RWPE1 (cell line): ENCODE results near the gene TMEM154.

Experiments used
- CTCF ChIA-PET: fragments of 350-600 bp; sonication (Branson Sonifier 250); formaldehyde crosslinking; extraction: SDS; loops from one replicate; lab custom pipeline; 2021; lab: Yijun Ruan, JAX
- POLR2A ChIA-PET: fragments of 400-600 bp; formaldehyde crosslinking; extraction: SDS; loops from one replicate; lab custom pipeline; 2020; ENCODE audit warnings: antibody characterized with exemption; ENCODE audit not compliant: low non-redundant PET; lab: Yijun Ruan, JAX
- DNase-seq: peaks from one replicate; pipeline ENCODE4 v3.0.0; 2012; ENCODE audit warnings: low spot score
- H3K27ac ChIP-seq: fragments of 450-650 bp; 2 replicates; pipeline ENCODE4 v1.5.1; 2017
- CTCF ChIP-seq: fragments of 450-650 bp; conservative IDR thresholded peaks from 2 replicates; pipeline ENCODE4 v1.5.1; 2017; ENCODE audit warnings: low read depth, mild to moderate bottlenecking

The TMEM154 gene

GRCh38 chr4:152679414-152680281 lies at the start of gene TMEM154:
TMEM154 (minus strand) TSS chr4:152679997; CDS start chr4:152679933, 64 bp downstream.
- H3K27ac ChIP-seq: peak within 1 kb of the TSS; percentile 95
- TF ChIP-seq CTCF: no peak
- POLR2A ChIA-PET: interaction anchor here (0.7 to 1.1 kb wide), 2 partner anchors 15 to 101 kb away, joined by 3 read pairs; partner anchors contain the start of gene ARFIP1
- CTCF ChIA-PET: interaction anchor here (0.6 to 0.9 kb wide), 4 partner anchors 10 to 620 kb away, joined by 3 read pairs; no protein-coding TSS in a partner anchor
- peak; percentile 88 for DNase-seq

- peak; percentile 64 for DNase-seq
- no peak for TF ChIP-seq CTCF
- H3K27ac ChIP-seq: peak overlapping the region; percentile 20; the same call in 1 of the 2 replicates
- CTCF ChIA-PET: interaction anchor here (0.6 kb wide), 1 partner anchor 296 kb away, joined by 5 read pairs; no protein-coding TSS in a partner anchor
- POLR2A ChIA-PET: no interaction called here
These were observed 49.7 kb upstream of the TMEM154 start for GRCh38 chr4:152729466-152729865.

GRCh38 chr4:152728343-152728742 lies 48.5 kb upstream of the TMEM154 start:
- ChIA-PET CTCF (interaction anchor here (0.6 kb wide), 2 partner anchors 483 to 987 kb away, joined by 3 read pairs; no protein-coding TSS in a partner anchor), POLR2A (no interaction called here)
- no peak for DNase-seq
- H3K27ac ChIP-seq: no peak overlapping the region
- TF ChIP-seq CTCF: no peak

- CTCF ChIA-PET: interaction anchor here (0.6 kb wide), 4 partner anchors 113 to 986 kb away, joined by 3 to 6 read pairs (median 4); no protein-coding TSS in a partner anchor
- DNase-seq: no peak
- H3K27ac ChIP-seq: no peak overlapping the region
- POLR2A ChIA-PET: no interaction called here
- no peak for TF ChIP-seq CTCF
These were observed 48.0 kb upstream of the TMEM154 start for GRCh38 chr4:152727784-152728183.

- no peak for TF ChIP-seq CTCF
- H3K27ac ChIP-seq: no peak overlapping the region
- ChIA-PET POLR2A (interaction anchor here (0.6 kb wide), 1 partner anchor 24 kb away, joined by 3 read pairs; no protein-coding TSS in a partner anchor), CTCF (no interaction called here)
- no peak for DNase-seq
These were observed 44.7 kb upstream of the TMEM154 start for GRCh38 chr4:152724494-152724893.

- POLR2A ChIA-PET: no interaction called here
- H3K27ac ChIP-seq: no peak overlapping the region
- TF ChIP-seq CTCF: no peak
- no peak for DNase-seq
- CTCF ChIA-PET: no interaction called here
These were observed 43.4 kb upstream of the TMEM154 start for GRCh38 chr4:152723236-152723635.
